HepG2 (cell line): ENCODE data around the gene PIAS1. TPM values are rescaled to one million over a fixed set of nuclear protein-coding genes. Genes with fewer than 3 reads are reported as not detected.

Experiments
- CSRNP2 ChIP-seq: sonication (generic); formaldehyde crosslinking; conservative IDR thresholded peaks from 2 replicates; pipeline ENCODE4 v1.8.0; 2022; ENCODE audit warnings: low read depth, missing genetic modification reagents
- KAT8 ChIP-seq: IDR thresholded peaks from 2 replicates; pipeline ENCODE4 v1.6.1; 2016; ENCODE audit warnings: missing genetic modification reagents, missing compliant biosample characterization
- MTF1 ChIP-seq: sonication (generic); formaldehyde crosslinking; IDR thresholded peaks from 2 replicates; pipeline ENCODE4 v1.5.0; 2020; ENCODE audit warnings: missing genetic modification reagents
- RNF2 ChIP-seq: fragments of 450-650 bp; conservative IDR thresholded peaks from 2 replicates; pipeline ENCODE4 v1.6.1; 2016; ENCODE audit warnings: low read depth
- SOX13 ChIP-seq, 3 experiments: fragments of 450-650 bp in 1 of 3; sonication (generic) in 1 of 3; formaldehyde crosslinking in 1 of 3; IDR thresholded peaks in 2 of 3; conservative IDR thresholded peaks in 1 of 3; 2 replicates each; pipeline versions ENCODE4 v1.5.0 to v1.6.1; 2016 to 2020; ENCODE audit warnings: antibody characterized with exemption in 1 of 3, mild to moderate bottlenecking in 1 of 3, missing compliant biosample characterization in 1 of 3, missing genetic modification reagents in 1 of 3, moderate library complexity in 1 of 3
- SYNCRIP ChIP-seq: fragments of 200-400 bp; formaldehyde crosslinking; IDR thresholded peaks from 2 replicates; pipeline ENCODE4 v1.6.1; 2018; ENCODE audit warnings: mild to moderate bottlenecking, low read depth, low read length; ENCODE audit not compliant: insufficient read depth
- UBTF ChIP-seq: sonication (generic); formaldehyde crosslinking; IDR thresholded peaks from 2 replicates; pipeline ENCODE4 v1.4.0; 2020; ENCODE audit warnings: mild to moderate bottlenecking, missing genetic modification reagents
- ZNF101 ChIP-seq: sonication (generic); formaldehyde crosslinking; IDR thresholded peaks from 2 replicates; pipeline ENCODE4 v1.4.0; 2020; ENCODE audit warnings: mild to moderate bottlenecking, low read depth, missing genetic modification reagents, borderline replicate concordance
- ZNF20 ChIP-seq: sonication (generic); formaldehyde crosslinking; IDR thresholded peaks from 2 replicates; pipeline ENCODE4 v1.4.0; 2020; ENCODE audit warnings: mild to moderate bottlenecking, moderate library complexity, missing genetic modification reagents
- ZNF276 ChIP-seq: sonication (generic); formaldehyde crosslinking; IDR thresholded peaks from 2 replicates; pipeline ENCODE4 v1.4.0; 2020; ENCODE audit warnings: mild to moderate bottlenecking, low read depth, missing genetic modification reagents
- ZNF282 ChIP-seq: fragments of 450-650 bp; IDR thresholded peaks from 2 replicates; pipeline ENCODE4 v1.6.1; 2018; ENCODE audit not compliant: partially characterized antibody
- ZNF501 ChIP-seq: sonication (generic); formaldehyde crosslinking; IDR thresholded peaks from 2 replicates; pipeline ENCODE4 v1.5.1; 2020; ENCODE audit warnings: mild to moderate bottlenecking, moderate library complexity, missing genetic modification reagents
- ZNF550 ChIP-seq: sonication (generic); formaldehyde crosslinking; IDR thresholded peaks from 2 replicates; pipeline ENCODE4 v1.4.0; 2020; ENCODE audit warnings: mild to moderate bottlenecking, missing genetic modification reagents, borderline replicate concordance
- ZNF572 ChIP-seq: sonication (generic); formaldehyde crosslinking; IDR thresholded peaks from 2 replicates; pipeline ENCODE4 v1.5.1; 2020; ENCODE audit warnings: mild to moderate bottlenecking, missing genetic modification reagents
- ZNF619 ChIP-seq: sonication (generic); formaldehyde crosslinking; IDR thresholded peaks from 2 replicates; pipeline ENCODE4 v1.4.0; 2020; ENCODE audit warnings: mild to moderate bottlenecking, missing genetic modification reagents
- ZNF83 ChIP-seq: sonication (generic); formaldehyde crosslinking; IDR thresholded peaks from 2 replicates; pipeline ENCODE4 v1.4.0; 2020; ENCODE audit warnings: missing genetic modification reagents, mild to moderate bottlenecking, borderline replicate concordance
- polyA plus RNA-seq, 8 experiments: library from polyadenylated mRNA; depleted of rRNA in 3 of 8; stranded (reverse) in 7 of 8; unstranded in 1 of 8; fragments of >200 nt; fragmentation: Illumina TruSeq in 4 of 8; extraction: Trizol in 4 of 8; gene quantifications; 2 replicates each; pipeline versions ENCODE4 v1.2.1 to v1.2.3, GENCODE V29; 2011 to 2016; ENCODE audit warnings: low read depth in 4 of 8, missing spikeins in 1 of 8, mixed read lengths in 1 of 8; ENCODE audit not compliant: insufficient read depth in 1 of 8
- total RNA-seq, 5 experiments: library from RNA; depleted of rRNA; stranded (reverse); fragments of >200 nt; fragmentation: Illumina TruSeq; extraction: Trizol; gene quantifications; 2 replicates each; pipeline ENCODE4 v1.2.3, GENCODE V29; 2016; ENCODE audit warnings: low read depth in 1 of 5
- TF ChIP-seq, protein P1 (sequence below): sonication (generic); formaldehyde crosslinking; IDR thresholded peaks from 2 replicates; pipeline ENCODE4 v1.5.1; 2020; ENCODE audit warnings: mild to moderate bottlenecking, missing genetic modification reagents, moderate library complexity
- TF ChIP-seq, protein P2 (sequence below): sonication (generic); formaldehyde crosslinking; IDR thresholded peaks from 2 replicates; pipeline ENCODE4 v1.4.0; 2020; ENCODE audit warnings: missing genetic modification reagents

Gene PIAS1
- total and polyA plus RNA-seq, 2 of the 13 experiments (the other 11 are each of a cell fraction or from before 2014, with no cell fraction given), result 20.7 to 33.7 TPM

DNA sequence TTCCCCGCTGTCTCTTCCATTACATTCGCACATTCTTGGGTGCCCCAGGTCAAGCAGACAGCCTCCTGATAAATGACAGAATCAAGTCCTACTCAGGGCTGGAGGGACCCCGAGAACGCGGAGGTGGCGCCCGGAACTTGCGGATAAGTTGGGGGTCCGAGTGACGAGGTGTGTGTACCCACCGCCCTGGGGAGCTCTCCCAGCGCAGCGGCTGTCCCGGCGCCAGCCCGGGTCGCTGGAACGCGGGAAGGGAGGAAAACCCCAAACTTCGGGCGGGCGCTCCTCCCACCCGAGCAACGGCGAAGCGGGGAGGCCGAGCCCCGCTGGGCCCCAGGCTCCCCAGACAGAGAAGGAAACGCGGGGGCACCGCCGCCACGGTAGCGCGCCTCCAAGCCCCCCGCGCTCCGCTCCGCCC, 174.9 kb downstream of the PIAS1 start (continued):
- no peak for TF ChIP-seq CSRNP2 (CRISPR knock-in tag)
- TF ChIP-seq ZNF572 (CRISPR knock-in tag), result 0 out of 2 replicates have a peak, but pooled peaks have one; percentile 29
- TF ChIP-seq ZNF282, result no peak
- TF ChIP-seq RNF2, result no peak
- no peak for TF ChIP-seq ZNF276 (CRISPR knock-in tag)
- TF ChIP-seq SYNCRIP, result no peak
- 0 out of 2 replicates have a peak, but pooled peaks have one; percentile 13 for TF ChIP-seq UBTF (CRISPR knock-in tag)
- no peak for TF ChIP-seq MTF1 (CRISPR knock-in tag)
- TF ChIP-seq, protein P1, sequence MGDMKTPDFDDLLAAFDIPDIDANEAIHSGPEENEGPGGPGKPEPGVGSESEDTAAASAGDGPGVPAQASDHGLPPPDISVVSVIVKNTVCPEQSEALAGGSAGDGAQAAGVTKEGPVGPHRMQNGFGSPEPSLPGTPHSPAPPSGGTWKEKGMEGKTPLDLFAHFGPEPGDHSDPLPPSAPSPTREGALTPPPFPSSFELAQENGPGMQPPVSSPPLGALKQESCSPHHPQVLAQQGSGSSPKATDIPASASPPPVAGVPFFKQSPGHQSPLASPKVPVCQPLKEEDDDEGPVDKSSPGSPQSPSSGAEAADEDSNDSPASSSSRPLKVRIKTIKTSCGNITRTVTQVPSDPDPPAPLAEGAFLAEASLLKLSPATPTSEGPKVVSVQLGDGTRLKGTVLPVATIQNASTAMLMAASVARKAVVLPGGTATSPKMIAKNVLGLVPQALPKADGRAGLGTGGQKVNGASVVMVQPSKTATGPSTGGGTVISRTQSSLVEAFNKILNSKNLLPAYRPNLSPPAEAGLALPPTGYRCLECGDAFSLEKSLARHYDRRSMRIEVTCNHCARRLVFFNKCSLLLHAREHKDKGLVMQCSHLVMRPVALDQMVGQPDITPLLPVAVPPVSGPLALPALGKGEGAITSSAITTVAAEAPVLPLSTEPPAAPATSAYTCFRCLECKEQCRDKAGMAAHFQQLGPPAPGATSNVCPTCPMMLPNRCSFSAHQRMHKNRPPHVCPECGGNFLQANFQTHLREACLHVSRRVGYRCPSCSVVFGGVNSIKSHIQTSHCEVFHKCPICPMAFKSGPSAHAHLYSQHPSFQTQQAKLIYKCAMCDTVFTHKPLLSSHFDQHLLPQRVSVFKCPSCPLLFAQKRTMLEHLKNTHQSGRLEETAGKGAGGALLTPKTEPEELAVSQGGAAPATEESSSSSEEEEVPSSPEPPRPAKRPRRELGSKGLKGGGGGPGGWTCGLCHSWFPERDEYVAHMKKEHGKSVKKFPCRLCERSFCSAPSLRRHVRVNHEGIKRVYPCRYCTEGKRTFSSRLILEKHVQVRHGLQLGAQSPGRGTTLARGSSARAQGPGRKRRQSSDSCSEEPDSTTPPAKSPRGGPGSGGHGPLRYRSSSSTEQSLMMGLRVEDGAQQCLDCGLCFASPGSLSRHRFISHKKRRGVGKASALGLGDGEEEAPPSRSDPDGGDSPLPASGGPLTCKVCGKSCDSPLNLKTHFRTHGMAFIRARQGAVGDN (CRISPR knock-in tag), result no peak
- TF ChIP-seq SOX13 (IDR thresholded peaks at IDR 0.05), result no peak
- TF ChIP-seq SOX13 (CRISPR knock-in tag; conservative IDR thresholded peaks at IDR 0.05 in 1 of 2, IDR thresholded peaks at IDR 0.05 in 1 of 2), result no peak
- peak; percentile 70; the same call in 1 of the 2 replicates for TF ChIP-seq ZNF501
- TF ChIP-seq ZNF101 (CRISPR knock-in tag), result no peak
- no peak for TF ChIP-seq KAT8 (CRISPR knock-in tag)
- 0 out of 2 replicates have a peak, but pooled peaks have one; percentile 56 for TF ChIP-seq ZNF550
- no peak for TF ChIP-seq ZNF619 (CRISPR knock-in tag)
- TF ChIP-seq ZNF83 (CRISPR knock-in tag), result peak; percentile 77; the same call in 1 of the 2 replicates
- TF ChIP-seq, protein P2, sequence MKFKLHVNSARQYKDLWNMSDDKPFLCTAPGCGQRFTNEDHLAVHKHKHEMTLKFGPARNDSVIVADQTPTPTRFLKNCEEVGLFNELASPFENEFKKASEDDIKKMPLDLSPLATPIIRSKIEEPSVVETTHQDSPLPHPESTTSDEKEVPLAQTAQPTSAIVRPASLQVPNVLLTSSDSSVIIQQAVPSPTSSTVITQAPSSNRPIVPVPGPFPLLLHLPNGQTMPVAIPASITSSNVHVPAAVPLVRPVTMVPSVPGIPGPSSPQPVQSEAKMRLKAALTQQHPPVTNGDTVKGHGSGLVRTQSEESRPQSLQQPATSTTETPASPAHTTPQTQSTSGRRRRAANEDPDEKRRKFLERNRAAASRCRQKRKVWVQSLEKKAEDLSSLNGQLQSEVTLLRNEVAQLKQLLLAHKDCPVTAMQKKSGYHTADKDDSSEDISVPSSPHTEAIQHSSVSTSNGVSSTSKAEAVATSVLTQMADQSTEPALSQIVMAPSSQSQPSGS (CRISPR knock-in tag), result no peak
- TF ChIP-seq ZNF20, result no peak
